ENCODE results near the gene ARL16. TPM values are rescaled to one million over a fixed set of nuclear protein-coding genes. Genes with fewer than 3 reads are reported as not detected.

ARL16 gene
- total RNA-seq, 4 donors from 2014 or later, result 29.2 to 45.1 (median 36.2) TPM

GRCh38 chr17:81708739-81709185 lies 25.2 kb upstream of the ARL16 start:
- no peak for TF ChIP-seq POLR2A (IDR thresholded peaks at IDR 0.05)
- TF ChIP-seq CTCF (IDR thresholded peaks at IDR 0.05), result no peak
- no peak for DNase-seq (ENCODE audit: low spot score in 2 of 2)
- no peak overlapping the region for H3K4me3 ChIP-seq (ENCODE audit: low read depth, poor library complexity, severe bottlenecking)
- WGBS, 2 donors, result 85 to 92% methylated on average over 15 to 17 of the region's 17 CpGs
- intact Hi-C loops (cut with DNase I; ENCODE audit: low total_unique reads), result no loop called here

GRCh38 chr17:81707725-81708646 lies 24.4 kb upstream of the ARL16 start:
- TF ChIP-seq POLR2A (IDR thresholded peaks at IDR 0.05) (no peak), CTCF (IDR thresholded peaks at IDR 0.05) (no peak)
- DNase-seq (ENCODE audit: low spot score in 2 of 2), result no peak
- H3K4me3 ChIP-seq (ENCODE audit: low read depth, poor library complexity, severe bottlenecking), result no peak overlapping the region
- intact Hi-C loops (cut with DNase I; ENCODE audit: low total_unique reads), result no loop called here
- WGBS, 2 donors, result 81 to 86% methylated on average over 20 of the region's 25 CpGs

- WGBS, 2 donors, result 89 to 93% methylated on average over 28 to 54 of the region's 54 CpGs
- intact Hi-C loops (cut with DNase I; ENCODE audit: low total_unique reads), result no loop called here
- TF ChIP-seq POLR2A (IDR thresholded peaks at IDR 0.05), result no peak
- no peak for TF ChIP-seq CTCF (IDR thresholded peaks at IDR 0.05)
- DNase-seq (ENCODE audit: low spot score in 2 of 2), result no peak
- no peak overlapping the region for H3K4me3 ChIP-seq (ENCODE audit: low read depth, poor library complexity, severe bottlenecking)
Observed at GRCh38 chr17:81706757-81707624, 23.4 kb upstream of the ARL16 start.

GRCh38 chr17:81706232-81706611 lies 22.6 kb upstream of the ARL16 start:
- 92 to 95% methylated on average over 17 of the region's 17 CpGs for WGBS, 2 donors
- intact Hi-C loops (cut with DNase I; ENCODE audit: low total_unique reads), result no loop called here
- no peak for TF ChIP-seq CTCF (IDR thresholded peaks at IDR 0.05)
- no peak for TF ChIP-seq POLR2A (IDR thresholded peaks at IDR 0.05)
- H3K4me3 ChIP-seq (ENCODE audit: low read depth, poor library complexity, severe bottlenecking), result no peak overlapping the region
- DNase-seq (ENCODE audit: low spot score in 2 of 2), result no peak

GRCh38 chr17:81705518-81706231 lies 22.1 kb upstream of the ARL16 start:
- intact Hi-C loops (cut with DNase I; ENCODE audit: low total_unique reads), result no loop called here
- DNase-seq (ENCODE audit: low spot score in 2 of 2), result no peak
- 94 to 95% methylated on average over 30 of the region's 30 CpGs for WGBS, 2 donors
- H3K4me3 ChIP-seq (ENCODE audit: low read depth, poor library complexity, severe bottlenecking), result no peak overlapping the region
- no peak for TF ChIP-seq POLR2A (IDR thresholded peaks at IDR 0.05)
- no peak for TF ChIP-seq CTCF (IDR thresholded peaks at IDR 0.05)
